Measurements from ENCODE around the gene MYD88. TPM values are rescaled to one million over a fixed set of nuclear protein-coding genes. Genes with fewer than 3 reads are reported as not detected.

MYD88 gene
- total RNA-seq, 1 donor from 2014 or later = 51.0 TPM

- no peak for TF ChIP-seq CTCF (IDR thresholded peaks at IDR 0.05; ENCODE audit: unreplicated experiment)
- H3K36me3 Mint-ChIP-seq (ENCODE audit: low read depth, unreplicated experiment) = no peaks in the 10 kb centered on the region
- H3K27me3 Mint-ChIP-seq (ENCODE audit: unreplicated experiment) = peaks cover 9% of the 10 kb centered on the region
- no peak overlapping the region for H3K27ac Mint-ChIP-seq (ENCODE audit: unreplicated experiment)
- no peak overlapping the region for H3K4me3 Mint-ChIP-seq (ENCODE audit: unreplicated experiment)
- peaks cover 21% of the 10 kb centered on the region for H3K4me1 Mint-ChIP-seq (ENCODE audit: unreplicated experiment)
- DNase-seq (ENCODE audit: low spot score) = no peak
- H3K9me3 Mint-ChIP-seq (ENCODE audit: unreplicated experiment) = no peaks in the 10 kb centered on the region
These were observed 30.5 kb downstream of the MYD88 start for GRCh38 chr3:38169027-38169317.

- Mint-ChIP-seq H3K27me3 (ENCODE audit: unreplicated experiment) (peaks cover 3% of the 10 kb centered on the region), H3K9me3 (ENCODE audit: unreplicated experiment) (no peaks in the 10 kb centered on the region), H3K27ac (ENCODE audit: unreplicated experiment) (no peak overlapping the region), H3K36me3 (ENCODE audit: low read depth, unreplicated experiment) (no peaks in the 10 kb centered on the region), H3K4me3 (ENCODE audit: unreplicated experiment) (no peak overlapping the region), H3K4me1 (ENCODE audit: unreplicated experiment) (peaks cover 21% of the 10 kb centered on the region)
- TF ChIP-seq CTCF (IDR thresholded peaks at IDR 0.05; ENCODE audit: unreplicated experiment) = no peak
- DNase-seq (ENCODE audit: low spot score) = no peak
These were observed 32.3 kb downstream of the MYD88 start for GRCh38 chr3:38170722-38171121.

- H3K27me3 Mint-ChIP-seq (ENCODE audit: unreplicated experiment) = no peaks in the 10 kb centered on the region
- no peak for TF ChIP-seq CTCF (IDR thresholded peaks at IDR 0.05; ENCODE audit: unreplicated experiment)
- H3K4me3 Mint-ChIP-seq (ENCODE audit: unreplicated experiment) = no peak overlapping the region
- no peak overlapping the region for H3K27ac Mint-ChIP-seq (ENCODE audit: unreplicated experiment)
- no peaks in the 10 kb centered on the region for H3K36me3 Mint-ChIP-seq (ENCODE audit: low read depth, unreplicated experiment)
- H3K9me3 Mint-ChIP-seq (ENCODE audit: unreplicated experiment) = no peaks in the 10 kb centered on the region
- H3K4me1 Mint-ChIP-seq (ENCODE audit: unreplicated experiment) = peaks cover 17% of the 10 kb centered on the region
- DNase-seq (ENCODE audit: low spot score) = no peak
These were observed 33.2 kb downstream of the MYD88 start for GRCh38 chr3:38171622-38172021.

GRCh38 chr3:38173834-38174418, 35.5 kb downstream of the MYD88 start:
- no peaks in the 10 kb centered on the region for H3K9me3 Mint-ChIP-seq (ENCODE audit: unreplicated experiment)
- H3K27ac Mint-ChIP-seq (ENCODE audit: unreplicated experiment) = no peak overlapping the region
- DNase-seq (ENCODE audit: low spot score) = no peak
- TF ChIP-seq CTCF (IDR thresholded peaks at IDR 0.05; ENCODE audit: unreplicated experiment) = no peak
- no peaks in the 10 kb centered on the region for H3K36me3 Mint-ChIP-seq (ENCODE audit: low read depth, unreplicated experiment)
- H3K27me3 Mint-ChIP-seq (ENCODE audit: unreplicated experiment) = no peaks in the 10 kb centered on the region
- peaks cover 11% of the 10 kb centered on the region for H3K4me1 Mint-ChIP-seq (ENCODE audit: unreplicated experiment)
- H3K4me3 Mint-ChIP-seq (ENCODE audit: unreplicated experiment) = no peak overlapping the region

DNA sequence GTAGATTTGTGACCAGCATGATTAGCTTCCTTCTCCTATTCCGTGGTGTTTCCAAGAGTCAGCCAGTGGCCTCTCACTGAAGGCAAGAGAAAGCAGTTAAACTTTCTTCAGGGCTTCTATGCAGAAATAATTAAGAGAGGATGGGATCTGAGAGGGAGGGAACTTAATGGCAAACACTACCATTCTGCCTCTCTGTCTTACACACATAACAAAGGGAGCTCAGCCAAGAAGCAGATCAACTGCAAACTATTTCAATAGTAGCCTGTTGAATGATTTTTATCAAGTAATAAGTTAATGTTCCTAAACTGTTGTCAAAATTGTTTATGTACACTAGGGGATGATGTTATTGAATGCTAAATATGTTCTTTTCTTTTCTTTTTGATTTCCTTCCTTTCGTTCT, 38.7 kb downstream of the MYD88 start:
- Mint-ChIP-seq H3K4me1 (ENCODE audit: unreplicated experiment) (peaks cover 13% of the 10 kb centered on the region), H3K9me3 (ENCODE audit: unreplicated experiment) (no peaks in the 10 kb centered on the region), H3K27me3 (ENCODE audit: unreplicated experiment) (no peaks in the 10 kb centered on the region), H3K27ac (ENCODE audit: unreplicated experiment) (no peak overlapping the region), H3K4me3 (ENCODE audit: unreplicated experiment) (no peak overlapping the region), H3K36me3 (ENCODE audit: low read depth, unreplicated experiment) (peaks cover 6% of the 10 kb centered on the region)
- TF ChIP-seq CTCF (IDR thresholded peaks at IDR 0.05; ENCODE audit: unreplicated experiment) = no peak
- DNase-seq (ENCODE audit: low spot score) = no peak

Data from endothelial cell (in vitro differentiated cells).